HS-27A (cell line): ENCODE data around the gene MON2.
"Not testable (repeated sequence)": the region's sequence is repeated elsewhere in the genome, so short reads cannot be mapped to it uniquely, and the experiment has no call there.

ENCODE experiments used
- DNase-seq: peaks from one replicate; pipeline ENCODE4 v3.0.0-alpha.2; 2012; ENCODE audit warnings: low read depth, missing footprints

Gene MON2, protein sequence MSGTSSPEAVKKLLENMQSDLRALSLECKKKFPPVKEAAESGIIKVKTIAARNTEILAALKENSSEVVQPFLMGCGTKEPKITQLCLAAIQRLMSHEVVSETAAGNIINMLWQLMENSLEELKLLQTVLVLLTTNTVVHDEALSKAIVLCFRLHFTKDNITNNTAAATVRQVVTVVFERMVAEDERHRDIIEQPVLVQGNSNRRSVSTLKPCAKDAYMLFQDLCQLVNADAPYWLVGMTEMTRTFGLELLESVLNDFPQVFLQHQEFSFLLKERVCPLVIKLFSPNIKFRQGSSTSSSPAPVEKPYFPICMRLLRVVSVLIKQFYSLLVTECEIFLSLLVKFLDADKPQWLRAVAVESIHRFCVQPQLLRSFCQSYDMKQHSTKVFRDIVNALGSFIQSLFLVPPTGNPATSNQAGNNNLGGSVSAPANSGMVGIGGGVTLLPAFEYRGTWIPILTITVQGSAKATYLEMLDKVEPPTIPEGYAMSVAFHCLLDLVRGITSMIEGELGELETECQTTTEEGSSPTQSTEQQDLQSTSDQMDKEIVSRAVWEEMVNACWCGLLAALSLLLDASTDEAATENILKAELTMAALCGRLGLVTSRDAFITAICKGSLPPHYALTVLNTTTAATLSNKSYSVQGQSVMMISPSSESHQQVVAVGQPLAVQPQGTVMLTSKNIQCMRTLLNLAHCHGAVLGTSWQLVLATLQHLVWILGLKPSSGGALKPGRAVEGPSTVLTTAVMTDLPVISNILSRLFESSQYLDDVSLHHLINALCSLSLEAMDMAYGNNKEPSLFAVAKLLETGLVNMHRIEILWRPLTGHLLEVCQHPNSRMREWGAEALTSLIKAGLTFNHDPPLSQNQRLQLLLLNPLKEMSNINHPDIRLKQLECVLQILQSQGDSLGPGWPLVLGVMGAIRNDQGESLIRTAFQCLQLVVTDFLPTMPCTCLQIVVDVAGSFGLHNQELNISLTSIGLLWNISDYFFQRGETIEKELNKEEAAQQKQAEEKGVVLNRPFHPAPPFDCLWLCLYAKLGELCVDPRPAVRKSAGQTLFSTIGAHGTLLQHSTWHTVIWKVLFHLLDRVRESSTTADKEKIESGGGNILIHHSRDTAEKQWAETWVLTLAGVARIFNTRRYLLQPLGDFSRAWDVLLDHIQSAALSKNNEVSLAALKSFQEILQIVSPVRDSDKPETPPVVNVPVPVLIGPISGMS (N-terminal part only)

DNA sequence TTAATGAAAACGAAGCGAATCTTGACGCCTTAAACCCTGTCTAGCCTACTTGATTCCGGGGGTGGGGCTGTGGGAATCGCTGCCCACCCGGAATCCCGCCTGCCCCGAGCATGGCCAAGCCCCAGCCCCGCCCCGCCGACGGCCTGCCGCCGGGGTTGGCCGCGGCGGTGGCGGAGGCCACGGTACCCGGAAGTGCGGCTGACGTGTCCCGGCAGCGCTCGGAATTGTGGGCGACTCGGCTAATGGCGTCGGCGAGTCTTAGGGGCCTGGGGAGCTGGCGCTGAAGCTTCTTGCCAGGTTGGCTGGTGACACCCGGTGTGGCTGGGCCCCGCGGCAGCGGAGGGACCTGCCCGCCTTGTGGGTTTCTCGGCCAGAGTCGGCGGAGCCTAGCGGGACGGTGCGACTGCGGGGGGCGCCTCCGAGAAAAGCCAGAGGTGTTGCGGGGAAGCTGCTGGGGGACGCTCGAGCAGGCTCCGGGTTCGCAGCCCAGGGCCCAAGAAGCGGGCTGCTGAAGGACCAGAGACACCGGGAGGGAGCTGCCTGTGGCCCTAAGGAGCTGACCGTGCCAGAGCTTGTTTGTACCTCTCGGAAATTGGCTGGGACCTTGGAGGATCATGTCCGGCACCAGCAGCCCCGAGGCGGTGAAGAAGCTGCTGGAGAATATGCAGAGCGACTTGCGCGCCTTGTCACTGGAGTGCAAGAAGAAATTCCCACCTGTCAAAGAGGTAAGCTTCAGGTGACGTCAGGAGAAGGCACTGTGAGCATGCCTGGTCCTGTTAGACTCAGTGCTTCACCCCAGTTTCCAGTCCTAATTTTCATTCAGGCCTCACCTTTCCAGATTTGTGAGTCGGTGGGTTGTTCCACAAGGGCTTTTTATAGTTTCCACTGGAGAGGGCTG lies at the start of gene MON2:
Gene MON2, plus strand, starts transcription at position 233 of the 898 bp plus-strand sequence. Its CDS starts 382 bp downstream, at position 615.
- DNase-seq, result peak; percentile 50

DNA sequence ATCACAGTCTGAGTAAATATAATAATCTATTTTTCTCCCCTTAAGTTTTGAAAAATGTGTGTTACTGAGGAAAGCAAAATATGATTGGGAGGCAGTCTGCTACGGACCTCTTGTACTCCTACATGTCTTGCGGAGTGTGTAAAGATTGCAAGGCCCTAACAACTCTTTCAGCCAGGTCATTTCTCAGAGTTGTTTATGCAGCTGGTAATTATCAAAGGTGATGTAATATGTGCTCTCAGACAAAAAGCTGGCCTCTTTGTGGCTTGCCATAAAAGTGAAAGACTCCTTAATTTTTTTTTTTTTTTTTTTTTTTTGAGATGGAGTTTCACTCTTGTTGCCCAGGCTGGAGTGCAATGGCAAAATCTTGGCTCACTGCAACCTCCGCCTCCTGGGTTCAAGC lies 40.5 kb upstream of the MON2 start:
- no peak for DNase-seq

DNA sequence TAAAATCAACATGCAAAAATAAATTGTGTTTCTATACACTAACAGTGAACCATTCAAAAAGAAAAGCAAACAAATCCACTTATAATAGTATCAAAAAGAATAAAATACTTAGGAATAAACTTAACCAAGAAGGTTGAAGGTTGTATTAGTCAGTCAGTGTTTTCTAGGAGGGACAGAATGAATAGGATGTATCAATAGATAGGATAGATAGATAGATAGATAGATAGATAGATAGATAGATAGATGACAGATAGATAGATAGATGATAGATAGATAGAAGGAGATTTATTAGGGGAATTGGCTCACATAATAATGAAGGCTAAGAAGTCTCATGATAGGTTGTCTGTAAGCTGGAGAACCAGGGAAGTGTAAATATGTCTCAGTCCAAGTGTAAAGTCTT lies 37.2 kb upstream of the MON2 start:
- no peak for DNase-seq

DNA sequence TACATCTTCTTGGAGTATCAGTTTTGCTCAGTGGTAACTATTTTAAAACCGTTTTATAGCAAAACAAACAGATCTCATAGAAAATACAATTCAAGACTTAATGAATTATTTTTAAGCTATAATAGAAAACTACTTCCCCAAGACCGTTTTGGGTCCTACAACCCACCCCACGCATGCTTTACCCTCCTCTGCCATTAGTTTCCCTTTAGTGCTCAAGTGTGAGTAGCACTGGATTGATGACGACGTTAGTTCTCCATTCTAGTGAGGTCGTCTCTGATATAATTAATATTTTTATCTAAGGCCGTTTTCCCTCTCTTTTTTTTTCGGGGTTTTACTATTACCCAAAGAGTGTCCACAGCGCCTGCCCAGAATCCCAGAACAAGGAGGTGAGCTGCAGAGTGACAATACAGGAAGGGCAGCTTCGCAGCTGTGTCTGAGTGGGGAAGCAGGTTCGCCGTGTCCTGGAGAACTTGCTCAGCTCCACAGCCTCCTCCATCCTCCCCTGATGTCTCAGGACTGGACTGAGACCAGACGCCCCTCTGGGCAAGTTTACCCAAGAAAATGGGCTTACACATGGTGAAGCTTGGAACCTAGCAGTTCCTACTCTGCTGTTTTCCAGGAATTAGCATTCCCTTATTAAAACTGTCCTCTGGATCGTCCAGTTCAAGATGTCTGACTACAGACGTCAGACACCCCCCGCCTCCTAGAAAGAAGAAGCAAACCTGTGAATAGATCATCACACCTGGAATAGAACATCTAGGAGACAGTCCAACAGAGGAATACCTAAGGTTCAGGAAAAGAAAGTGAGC lies 31.9 kb upstream of the MON2 start:
- DNase-seq, result no peak

DNA sequence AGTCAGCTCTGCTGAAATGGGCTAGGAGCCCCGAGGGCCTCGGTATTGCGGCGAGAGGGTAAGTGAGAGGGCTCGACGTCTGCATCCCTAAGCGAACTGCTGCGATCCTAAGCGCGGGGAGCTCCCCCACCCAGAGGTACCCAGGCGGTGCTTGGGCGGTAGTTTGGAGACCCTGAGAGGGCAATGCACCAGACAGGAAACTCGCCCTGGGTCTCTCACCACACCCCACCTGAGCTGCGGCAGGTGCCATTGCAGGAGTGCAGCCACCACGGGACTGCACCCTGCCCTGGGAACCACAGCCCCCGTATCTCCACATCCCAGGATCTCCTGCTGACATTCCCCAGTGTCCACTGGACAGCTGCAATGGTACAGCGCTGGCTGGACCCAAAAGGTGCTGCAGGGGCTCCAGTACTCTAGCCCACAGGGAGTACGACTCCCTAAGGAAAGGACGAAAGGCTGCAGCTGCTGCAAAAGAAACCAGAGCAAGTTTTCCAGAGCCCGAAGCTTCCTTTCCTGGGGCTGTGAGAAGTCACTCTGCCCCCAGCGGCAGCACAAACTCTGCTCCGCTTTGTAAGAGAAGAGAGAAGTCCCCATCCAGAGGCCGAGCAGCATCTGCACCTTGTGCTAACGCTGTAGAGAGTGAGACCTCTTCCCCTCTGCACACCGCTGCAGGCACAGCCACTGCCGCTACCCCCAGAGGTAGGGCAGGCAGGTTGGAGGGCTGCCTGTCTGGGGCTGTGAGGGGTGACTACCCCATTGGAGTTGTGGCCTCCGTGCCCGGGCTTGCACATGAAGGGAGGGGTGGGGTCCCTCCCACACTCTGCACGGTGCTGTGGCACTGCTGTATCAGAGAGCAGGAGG lies 31.1 kb upstream of the MON2 start:
- DNase-seq, result no peak

DNA sequence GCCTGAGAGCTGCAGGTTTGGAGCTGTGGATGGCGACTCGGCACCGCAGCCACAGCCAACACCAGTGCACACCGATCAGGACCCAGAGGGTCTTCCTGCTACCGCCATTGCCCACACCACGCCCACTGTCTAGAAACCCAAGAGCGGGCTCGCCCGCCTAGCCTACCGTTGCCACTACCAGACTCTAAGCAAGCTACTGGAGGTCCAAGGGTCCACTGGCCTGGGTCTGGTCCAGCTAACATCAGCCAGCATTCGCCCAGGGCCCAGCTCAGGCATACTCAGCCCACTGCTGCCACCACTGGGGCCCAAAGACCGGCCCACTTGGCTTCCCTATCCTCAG lies 30.5 kb upstream of the MON2 start:
- DNase-seq, result no peak

DNA sequence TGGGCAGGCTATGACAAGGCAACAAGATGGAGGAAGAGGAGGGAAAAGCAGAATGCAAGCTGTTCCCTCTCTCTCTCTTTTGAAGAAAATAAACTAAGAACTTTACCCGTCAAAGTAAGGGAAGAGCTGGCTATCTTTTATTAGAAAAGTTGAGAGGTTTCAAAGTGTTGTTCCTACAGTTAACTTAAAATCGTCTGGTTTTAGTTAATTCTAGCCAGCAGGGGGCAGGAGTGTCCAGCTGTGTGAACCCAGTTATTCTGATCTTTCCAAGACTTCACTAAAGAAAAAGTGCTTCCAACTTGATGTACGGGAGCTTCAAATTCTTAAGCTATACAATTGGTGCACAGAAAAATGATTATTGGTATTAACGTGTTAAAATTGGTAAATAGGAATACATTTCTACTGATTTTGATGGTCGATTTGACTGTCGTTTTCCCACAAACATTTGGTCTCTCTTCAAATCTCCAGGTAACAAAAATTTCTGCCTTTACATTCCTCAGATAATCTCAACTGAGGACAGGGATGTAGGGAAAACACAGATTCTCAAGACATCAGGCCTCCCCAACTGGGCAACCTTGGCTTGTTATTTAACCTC lies 28.4 kb upstream of the MON2 start:
- DNase-seq, result peak; percentile 22

DNA sequence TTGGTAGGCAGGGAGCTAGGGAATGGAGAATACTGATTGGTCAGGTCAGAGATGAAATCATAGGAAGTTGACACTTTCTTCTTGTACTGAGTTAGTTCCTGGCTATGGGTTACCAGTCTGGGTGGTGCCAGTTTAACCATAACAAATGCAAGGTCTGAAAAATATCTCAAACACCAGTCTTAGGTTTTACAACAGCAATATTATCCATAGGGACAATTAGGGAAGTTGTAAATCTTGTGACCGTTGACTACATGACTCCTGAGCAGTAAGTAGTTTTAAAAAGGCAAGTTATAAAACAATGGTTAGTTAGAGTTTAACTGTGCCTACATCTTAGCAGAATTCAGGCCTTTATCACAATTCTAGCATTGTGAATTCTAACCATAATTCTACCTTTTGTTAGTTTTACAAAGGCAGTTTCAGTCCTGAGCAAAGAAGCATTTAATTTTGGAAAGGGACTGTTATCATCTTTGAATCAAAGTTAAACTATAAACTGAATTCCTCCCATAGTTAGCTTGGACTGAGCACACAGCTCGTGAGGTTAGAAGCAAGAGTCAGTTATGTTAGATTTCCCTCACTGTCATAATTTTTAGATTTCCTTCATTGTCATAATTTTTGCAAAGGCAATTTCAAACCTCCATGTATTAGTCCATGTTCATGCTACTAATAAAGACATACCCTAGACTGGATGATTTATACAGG lies 19.7 kb upstream of the MON2 start:
- DNase-seq, result no peak

DNA sequence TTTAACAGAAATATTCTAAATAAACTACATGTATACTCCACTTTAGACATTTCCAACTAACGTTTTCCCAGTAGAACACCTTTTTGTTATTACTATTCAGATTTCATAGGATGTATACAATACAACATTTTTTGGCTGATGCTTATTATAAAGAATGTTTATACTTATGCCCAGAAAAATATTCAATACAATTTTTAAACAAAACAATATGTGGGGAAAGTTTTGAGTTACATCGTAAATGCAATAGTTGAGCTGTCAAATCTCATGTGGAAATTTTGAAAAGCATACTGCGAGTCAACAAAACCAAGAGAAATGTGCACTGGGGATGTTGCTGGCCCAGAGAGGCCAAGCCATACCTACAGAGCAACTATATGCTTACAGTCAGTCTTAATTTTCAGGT lies 18.2 kb upstream of the MON2 start:
- DNase-seq, result no peak

DNA sequence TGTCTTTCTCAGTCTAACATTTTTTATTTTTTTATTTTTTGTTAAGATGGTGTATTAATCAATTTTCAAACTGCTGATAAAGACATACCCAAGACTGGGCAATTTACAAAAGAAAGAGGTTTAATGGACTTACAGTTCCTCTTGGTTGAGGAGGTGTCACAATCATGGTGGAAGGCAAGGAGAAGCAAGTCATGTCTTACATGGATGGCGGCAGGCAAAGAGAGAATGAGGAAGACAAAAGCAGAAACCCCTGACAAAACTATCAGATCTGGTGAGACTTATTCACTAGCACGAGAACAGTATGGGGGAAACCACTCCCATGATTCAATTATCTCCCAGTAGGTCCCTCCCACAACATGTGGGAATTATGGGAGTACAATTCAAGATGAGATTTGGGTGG lies 11.2 kb upstream of the MON2 start:
- not testable (repeated sequence) for DNase-seq

DNA sequence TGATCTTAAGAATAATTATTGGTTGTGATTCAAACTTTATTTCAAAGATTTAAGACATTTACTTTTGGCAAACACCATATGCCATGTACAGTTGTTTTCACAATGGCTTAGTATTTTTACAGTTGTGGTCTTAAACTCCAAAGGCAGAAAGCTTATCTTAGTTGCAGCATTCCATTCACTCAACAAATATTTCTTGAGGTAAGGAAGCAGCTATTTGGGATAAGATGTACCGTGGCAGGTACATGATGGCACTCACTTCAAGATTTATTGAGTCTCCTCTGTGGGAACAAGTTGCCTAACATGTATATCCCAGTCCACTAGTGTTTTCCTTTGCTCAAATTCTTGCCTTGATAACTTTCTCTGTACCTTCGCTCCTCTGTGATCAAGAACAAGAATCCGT lies 8.0 kb upstream of the MON2 start:
- no peak for DNase-seq

DNA sequence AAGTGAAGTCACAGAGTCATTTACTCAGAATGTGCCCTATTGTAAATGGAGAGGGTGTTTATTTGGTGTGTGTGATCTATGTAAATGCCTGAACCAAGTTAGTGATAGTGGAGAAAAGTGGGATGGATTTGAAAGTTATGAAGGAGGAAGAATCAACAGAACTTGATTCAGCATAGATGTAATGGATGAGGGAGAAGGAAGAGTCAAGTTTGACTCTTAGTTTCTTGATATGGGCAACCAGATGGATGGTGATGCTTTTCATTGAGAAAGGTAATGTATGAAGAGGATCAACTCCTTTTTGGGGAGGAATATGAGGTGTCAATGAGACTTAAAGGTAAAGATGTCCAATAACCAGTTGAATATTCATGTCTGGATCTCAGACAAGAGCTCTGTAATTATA lies 6.7 kb upstream of the MON2 start:
- no peak for DNase-seq

DNA sequence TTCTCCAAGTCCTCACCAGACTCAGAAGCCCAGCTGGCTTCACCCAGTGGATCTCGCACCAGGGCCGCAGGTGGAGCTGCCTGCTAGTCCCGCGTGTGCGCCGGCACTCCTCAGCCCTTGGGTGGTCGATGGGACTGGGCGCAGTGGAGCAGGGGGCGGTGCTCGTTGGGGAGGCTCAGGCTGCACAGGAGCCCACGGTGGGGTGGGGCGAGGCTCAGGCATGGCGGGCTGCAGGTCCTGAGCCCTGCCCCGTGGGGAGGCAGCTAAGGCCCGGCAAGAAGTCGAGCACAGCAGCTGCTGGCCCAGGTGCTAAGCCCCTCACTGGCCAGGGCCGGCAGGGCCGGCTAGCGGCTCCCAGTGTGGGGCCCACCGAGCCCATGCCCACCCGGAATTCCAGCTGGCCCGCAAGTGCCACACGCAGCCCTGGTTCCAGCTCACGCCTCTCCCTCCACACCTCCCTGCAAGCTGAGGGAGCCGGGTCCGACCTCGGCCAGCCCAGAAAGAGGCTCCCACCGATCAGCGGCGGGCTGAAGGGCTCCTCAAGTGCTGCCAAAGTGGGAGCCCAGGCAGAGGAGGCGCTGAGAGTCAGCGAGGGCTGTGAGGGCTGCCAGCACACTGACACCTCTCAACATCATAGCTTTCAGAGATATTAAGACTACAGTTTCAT lies 5.3 kb upstream of the MON2 start:
- DNase-seq, result not testable (repeated sequence)

DNA sequence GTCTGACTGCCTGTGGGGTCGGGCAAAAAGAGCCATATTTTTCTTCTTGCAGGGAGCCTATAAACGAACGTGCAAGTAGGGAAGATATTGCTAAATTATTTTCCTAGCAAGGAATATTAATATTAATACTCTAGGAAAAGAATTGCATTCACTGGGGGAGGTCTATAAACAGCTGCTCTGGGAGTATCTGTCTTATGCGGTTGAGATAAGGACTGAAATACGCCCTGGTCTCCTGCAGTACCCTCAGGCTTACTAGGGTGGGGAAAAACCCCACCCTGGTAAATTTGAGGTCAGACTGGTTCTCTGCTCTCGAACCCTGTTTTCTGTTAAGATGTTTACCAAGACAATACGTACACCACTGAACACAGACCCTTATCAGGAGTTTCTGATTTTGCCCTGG lies 3.4 kb upstream of the MON2 start:
- not testable (repeated sequence) for DNase-seq

DNA sequence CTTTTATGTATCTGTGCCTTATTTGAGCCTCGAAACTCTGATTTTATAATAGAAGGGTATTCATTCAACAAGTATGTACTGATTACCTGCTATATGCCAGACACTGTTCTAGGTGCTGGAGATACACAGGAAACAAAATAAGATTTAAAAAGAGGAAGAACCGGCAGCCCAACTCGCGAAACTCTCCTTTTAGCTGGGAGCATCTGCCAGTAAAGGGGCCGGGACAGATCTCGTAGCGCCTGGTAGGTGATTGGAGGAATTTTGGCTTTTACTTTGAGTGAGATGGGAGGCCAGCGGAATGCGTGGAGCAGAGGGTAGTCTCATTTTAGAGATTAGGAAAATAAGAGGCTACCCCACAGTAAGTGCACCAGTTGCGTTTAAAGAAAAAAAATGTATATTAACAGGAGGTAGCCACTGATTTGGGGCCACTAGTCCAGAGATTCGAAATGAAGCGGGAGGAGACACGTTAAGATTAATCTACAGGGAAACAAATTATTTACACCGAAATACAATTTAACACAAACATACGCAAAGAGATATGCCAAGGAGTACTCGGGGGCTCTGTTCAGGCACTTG lies 520 bp upstream of the MON2 start:
- peak; percentile 23 for DNase-seq

DNA sequence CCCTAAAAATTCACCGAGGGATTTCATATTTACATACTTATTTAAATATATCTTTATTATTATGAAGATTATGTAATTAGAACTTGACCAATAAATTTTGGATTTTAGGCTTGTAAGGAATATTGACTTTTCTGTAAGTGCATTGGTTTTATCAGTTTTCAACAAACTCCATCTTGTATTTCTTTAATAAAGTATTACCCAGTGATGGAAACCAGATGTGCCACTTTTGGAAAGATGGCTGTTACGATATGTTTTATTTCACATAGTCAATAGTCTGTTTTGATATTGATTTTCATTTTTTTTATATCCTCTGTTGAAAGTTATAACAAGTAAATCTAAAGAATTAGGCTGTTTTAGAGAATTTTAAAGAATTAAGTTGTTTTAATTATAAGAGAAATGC lies 1.8 kb downstream of the MON2 start:
- DNase-seq, result no peak

DNA sequence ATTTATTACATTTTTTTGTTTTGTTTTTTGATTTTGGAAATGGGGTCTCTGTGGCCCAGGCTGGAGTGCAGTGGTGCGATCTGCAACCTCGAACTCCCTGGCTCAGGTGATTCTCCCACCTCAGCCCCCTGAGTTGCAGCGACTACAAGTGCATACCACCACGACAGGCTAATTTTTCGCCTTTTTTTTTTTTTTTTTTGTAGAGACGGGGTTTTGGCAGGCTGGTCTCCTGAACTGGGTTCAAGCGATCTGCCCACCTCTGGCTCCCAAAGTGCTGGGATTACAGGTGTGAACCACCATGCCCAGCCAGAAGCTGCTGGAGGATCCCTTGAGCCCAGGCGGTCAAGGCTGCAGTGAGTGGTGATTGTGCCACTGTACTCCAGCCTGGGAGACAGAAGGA lies 2.3 kb downstream of the MON2 start:
- DNase-seq, result no peak

DNA sequence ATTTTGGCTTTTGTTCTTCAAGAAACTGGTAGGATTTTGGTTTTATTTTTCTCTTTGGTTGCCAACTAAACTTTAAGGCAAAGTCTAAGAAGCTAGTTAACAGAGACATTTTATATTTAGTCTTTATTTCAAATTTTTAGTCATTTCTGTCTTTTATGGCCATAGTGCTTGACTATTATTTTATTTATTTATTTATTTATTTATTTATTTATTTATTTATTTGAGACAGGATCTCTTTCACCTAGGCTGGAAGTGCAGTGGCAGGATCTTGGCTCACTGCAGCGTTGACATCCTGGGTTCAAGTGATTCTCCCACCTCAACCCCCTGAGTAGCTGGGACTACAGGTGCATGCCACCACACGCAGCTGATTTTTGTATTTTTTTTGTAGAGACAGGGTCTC lies 3.1 kb downstream of the MON2 start:
- DNase-seq, result no peak
